Measurements from ENCODE around the gene CLEC16A.

- TF ChIP-seq, protein P1, sequence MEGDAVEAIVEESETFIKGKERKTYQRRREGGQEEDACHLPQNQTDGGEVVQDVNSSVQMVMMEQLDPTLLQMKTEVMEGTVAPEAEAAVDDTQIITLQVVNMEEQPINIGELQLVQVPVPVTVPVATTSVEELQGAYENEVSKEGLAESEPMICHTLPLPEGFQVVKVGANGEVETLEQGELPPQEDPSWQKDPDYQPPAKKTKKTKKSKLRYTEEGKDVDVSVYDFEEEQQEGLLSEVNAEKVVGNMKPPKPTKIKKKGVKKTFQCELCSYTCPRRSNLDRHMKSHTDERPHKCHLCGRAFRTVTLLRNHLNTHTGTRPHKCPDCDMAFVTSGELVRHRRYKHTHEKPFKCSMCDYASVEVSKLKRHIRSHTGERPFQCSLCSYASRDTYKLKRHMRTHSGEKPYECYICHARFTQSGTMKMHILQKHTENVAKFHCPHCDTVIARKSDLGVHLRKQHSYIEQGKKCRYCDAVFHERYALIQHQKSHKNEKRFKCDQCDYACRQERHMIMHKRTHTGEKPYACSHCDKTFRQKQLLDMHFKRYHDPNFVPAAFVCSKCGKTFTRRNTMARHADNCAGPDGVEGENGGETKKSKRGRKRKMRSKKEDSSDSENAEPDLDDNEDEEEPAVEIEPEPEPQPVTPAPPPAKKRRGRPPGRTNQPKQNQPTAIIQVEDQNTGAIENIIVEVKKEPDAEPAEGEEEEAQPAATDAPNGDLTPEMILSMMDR (IDR thresholded peaks at IDR 0.05): no peak
- TF ChIP-seq POLR2A (IDR thresholded peaks at IDR 0.05): no peak
Observed at GRCh38 chr16:11181899-11182279, 237.5 kb downstream of the CLEC16A start.
